HG03442 (cell line): Measurements from ENCODE around the gene TXNL1.
"Not testable (repeated sequence)": the region's sequence is repeated elsewhere in the genome, so short reads cannot be mapped to it uniquely, and the experiment has no call there.

ENCODE experiments used
- ATAC-seq: cut with Tn5 transposase; IDR thresholded peaks from one replicate; pipeline ENCODE4 v1.9.1; 2021; ENCODE audit warnings: mild to moderate bottlenecking, moderate library complexity; ENCODE audit not compliant: unreplicated experiment

Gene TXNL1

GRCh38 chr18:56645415-56646016 lies 7.1 kb upstream of the TXNL1 start:
- ATAC-seq: no peak

DNA sequence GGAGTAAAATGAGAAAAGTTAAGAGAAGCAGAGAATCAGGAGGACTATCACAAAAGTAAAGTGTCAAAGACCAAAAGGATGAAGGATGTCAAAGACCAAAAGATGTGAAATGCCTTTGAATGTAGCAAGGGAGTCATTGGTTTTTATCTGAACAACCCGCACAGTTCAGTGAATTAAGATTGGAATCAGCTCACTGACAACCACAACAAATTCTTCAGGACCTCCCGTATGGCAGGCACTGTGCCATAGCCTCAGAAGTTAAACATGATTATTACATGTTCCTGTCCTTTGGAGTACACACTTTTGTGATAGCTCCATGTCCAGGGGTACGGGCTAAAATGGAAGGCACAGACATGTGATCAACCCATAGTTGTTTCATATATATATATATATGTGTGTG lies 5.0 kb upstream of the TXNL1 start:
- no peak for ATAC-seq

DNA sequence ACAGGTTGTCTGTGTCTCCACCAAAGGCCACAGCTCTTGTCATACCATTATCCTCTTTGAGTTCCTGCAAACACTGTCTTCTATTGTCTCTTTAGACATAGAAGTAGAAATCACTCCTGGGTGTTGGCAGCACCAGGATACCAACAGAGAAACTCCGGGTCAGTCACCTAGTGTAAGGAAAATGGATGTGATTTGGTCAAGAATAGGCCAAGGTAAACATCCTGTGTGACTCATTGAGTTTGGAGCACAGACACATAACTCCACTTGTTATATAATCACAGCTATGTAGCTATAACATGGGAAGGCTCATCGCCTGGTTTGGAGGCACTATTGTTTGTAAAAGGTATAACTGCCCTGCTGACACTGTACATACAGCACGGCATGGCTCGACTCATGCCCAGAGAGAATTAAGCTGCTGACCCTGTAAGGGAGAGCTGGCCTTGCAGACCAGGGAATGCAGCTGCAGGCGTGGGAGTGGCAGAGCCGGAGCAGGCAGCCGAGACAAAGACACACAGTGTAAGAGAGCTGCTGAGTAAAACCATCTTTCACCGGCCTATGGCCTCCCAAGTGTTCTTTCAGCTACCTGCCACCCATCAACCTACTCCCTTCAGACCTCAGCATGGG lies 3.4 kb upstream of the TXNL1 start:
- ATAC-seq: no peak

DNA sequence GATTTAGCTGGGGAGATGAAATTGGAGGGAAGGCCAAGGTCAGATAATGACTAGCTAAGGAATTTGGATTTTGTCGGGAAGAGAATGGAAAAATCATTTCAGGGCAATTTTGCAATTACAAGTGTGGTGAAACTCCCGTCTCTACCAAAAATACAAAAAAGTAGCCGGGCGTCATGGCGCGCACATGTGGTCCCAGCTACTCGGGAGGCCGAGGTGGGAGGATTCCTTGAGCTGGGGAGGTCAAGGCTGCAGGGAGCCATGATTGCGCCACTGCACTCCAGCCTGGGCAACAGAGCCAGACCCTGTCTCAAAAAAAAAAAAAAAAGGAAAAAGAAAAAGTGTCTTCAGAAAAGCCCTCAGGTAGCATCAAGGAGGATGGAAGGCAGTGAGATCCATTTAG lies 1.2 kb upstream of the TXNL1 start:
- no peak for ATAC-seq

GRCh38 chr18:56639104-56639381 lies 651 bp upstream of the TXNL1 start:
- peak; percentile 7 for ATAC-seq

- peak; percentile 4 for ATAC-seq
These were observed 621 bp downstream of the TXNL1 start for GRCh38 chr18:56637711-56638231.

DNA sequence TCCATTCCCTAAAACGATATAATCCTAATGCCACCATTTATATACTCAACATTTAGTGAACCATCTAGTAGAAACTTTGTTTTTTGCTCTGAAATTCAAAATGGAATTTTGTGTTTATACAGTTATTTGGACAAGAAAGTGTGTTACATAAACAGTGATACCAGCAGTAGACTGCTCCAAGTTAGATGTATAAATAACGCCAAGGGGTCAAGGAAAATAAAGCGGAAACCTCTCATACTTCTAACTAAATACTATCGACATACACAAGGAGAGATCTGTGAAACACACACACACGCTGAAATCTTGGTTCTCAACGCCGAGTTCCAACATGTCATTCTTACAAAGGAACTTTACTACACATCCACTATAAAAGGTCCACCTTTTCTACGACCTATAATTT lies 1.2 kb downstream of the TXNL1 start:
- no peak for ATAC-seq

- no peak for ATAC-seq
These were observed 3.4 kb downstream of the TXNL1 start for GRCh38 chr18:56635007-56635406.

- ATAC-seq: no peak
These were observed 6.0 kb downstream of the TXNL1 start for GRCh38 chr18:56632070-56633022.

- ATAC-seq: no peak
These were observed 10.4 kb downstream of the TXNL1 start for GRCh38 chr18:56627991-56628390.

DNA sequence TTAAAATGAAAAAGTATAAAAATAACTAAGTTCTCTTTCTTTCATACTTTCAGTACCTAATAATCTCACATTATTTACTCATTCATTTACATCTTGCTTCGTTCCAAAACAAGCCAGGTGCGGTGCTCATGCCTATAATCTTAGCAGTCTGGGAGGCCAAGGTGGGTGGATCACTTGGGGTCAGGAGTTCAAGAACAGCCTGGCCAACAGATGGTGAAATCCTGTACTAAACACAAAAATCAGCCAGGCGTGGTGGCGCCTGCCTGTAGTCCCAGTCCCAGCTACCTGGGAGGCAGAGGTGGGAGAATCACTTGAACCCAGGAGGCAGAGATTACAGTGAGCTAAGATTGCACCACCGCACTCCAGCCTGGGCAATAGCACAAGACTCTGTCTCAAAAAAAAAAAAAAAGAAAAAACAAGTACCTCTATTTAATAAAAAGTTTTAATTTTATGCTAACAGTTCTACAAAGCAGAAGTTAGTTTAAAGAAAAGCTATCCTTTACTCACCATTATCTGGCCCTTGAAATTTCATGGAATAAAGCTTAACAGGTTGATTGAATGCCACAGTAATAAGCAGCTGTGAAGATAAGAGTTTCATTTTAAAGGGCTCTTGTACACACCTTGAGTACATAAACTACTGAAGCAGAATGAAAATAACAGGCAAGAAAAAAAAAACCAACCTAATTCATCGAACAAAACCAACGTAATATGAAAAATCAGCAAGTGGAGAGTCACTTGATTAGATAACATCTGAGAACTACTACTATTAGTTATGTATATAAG lies 22.5 kb downstream of the TXNL1 start:
- ATAC-seq: no peak

GRCh38 chr18:56606618-56607017 lies 31.8 kb downstream of the TXNL1 start:
- ATAC-seq: no peak

GRCh38 chr18:56598422-56598821 lies 40.0 kb downstream of the TXNL1 start:
- ATAC-seq: no peak

DNA sequence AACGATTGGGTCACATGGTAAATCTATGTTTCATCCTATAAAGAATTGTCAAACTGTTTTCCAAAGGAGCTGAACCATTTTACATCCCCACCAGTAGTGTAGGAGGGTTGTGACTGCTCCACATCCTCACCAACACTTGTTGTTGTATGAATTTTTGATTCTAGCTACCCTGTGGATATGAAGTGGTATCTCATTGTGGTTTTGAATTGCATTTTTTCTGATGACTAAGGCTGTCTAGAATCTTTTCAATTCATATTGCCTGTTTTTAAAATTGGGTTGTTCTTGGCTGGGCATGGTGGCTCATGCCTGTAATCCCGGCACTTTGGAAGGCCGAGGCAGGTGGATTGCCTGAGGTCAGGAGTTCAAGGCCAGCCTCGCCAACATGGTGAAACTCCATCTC lies 44.5 kb downstream of the TXNL1 start:
- ATAC-seq: no peak

- ATAC-seq: no peak
These were observed 58.4 kb downstream of the TXNL1 start for GRCh38 chr18:56580026-56580425.

GRCh38 chr18:56579451-56579850 lies 58.9 kb downstream of the TXNL1 start:
- ATAC-seq: no peak

- ATAC-seq: no peak
These were observed 61.4 kb downstream of the TXNL1 start for GRCh38 chr18:56576826-56577573.

DNA sequence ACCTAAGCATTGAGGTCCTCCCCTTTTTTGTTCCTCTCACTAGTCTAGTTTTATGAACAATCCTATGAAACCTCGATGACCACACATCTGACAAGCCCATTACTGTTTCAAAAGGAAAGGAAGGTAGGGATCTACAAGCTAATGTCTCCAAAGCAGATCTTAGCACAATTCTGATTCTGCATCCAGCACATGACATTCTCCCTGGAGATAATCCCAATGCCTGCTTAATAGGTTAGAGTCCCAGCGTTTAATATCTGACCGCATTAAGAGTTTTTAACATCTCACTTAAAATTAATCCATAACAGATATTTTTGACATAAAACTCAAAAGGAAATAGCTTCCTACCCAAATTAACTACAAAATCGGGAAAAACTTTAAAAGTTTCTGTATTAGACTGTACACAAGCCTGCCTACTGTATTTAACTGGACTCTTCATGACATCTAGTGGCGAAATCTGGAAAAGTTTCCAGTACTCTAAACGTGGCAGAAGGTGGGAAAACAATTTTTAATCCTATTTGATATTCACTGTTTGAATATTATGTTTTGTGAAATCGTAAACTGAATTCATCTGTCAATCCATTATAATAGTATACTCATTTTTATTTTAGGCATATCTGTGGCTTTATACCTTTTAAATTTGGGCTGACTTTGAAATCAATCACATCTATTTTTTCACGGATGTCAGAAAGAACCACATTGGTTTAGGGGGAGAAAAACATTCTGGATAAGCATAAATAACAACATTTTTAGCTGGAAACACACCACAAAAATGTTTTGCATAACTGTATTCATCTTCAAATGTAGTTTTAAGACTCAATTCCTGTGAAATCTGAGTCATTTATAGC lies 62.4 kb downstream of the TXNL1 start:
- ATAC-seq: no peak

DNA sequence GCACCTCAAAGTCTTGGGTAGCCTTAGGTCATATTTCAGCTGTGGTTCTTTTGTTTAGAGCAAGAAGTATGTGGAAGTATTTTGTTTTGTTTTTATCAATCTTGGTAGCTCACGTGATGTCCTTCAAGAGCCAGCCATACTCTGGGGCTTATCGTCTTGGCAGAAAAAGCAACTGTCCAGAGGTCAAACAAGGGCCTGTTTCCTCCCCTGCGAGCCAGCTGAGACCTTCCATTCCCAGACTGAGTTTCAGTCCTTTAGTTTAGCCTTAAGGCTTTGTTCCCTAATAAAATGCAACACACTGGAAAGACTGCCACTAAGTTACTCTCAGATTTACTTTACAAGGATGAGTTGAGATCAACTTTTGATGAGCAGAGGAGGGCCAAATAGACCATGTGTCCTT lies 63.5 kb downstream of the TXNL1 start:
- no peak for ATAC-seq

- not testable (repeated sequence) for ATAC-seq
These were observed 66.1 kb downstream of the TXNL1 start for GRCh38 chr18:56572267-56572666.
